Glomerular visceral epithelial cell (primary cell): Measurements from ENCODE around the gene NAT10.

ENCODE experiments used
- DNase-seq: peaks from one replicate; pipeline ENCODE4 v3.0.0-alpha.2; 2016; ENCODE audit errors: extremely low spot score

NAT10 gene

GRCh38 chr11:34149274-34149673, 43.8 kb downstream of the NAT10 start:
- no peak for DNase-seq

GRCh38 chr11:34149786-34150185, 44.4 kb downstream of the NAT10 start:
- DNase-seq = peak; percentile 30

GRCh38 chr11:34150494-34151151, 45.2 kb downstream of the NAT10 start:
- DNase-seq = no peak

- DNase-seq = no peak
Observed at GRCh38 chr11:34151166-34151565, 45.7 kb downstream of the NAT10 start.

GRCh38 chr11:34151916-34152845, 46.8 kb downstream of the NAT10 start:
- no peak for DNase-seq

- no peak for DNase-seq
Observed at GRCh38 chr11:34154059-34154875, 48.8 kb downstream of the NAT10 start.

GRCh38 chr11:34155057-34155756, 49.8 kb downstream of the NAT10 start:
- no peak for DNase-seq

- DNase-seq = no peak
Observed at GRCh38 chr11:34155757-34156062, 50.3 kb downstream of the NAT10 start.

- no peak for DNase-seq
Observed at GRCh38 chr11:34157163-34157562, 51.7 kb downstream of the NAT10 start.

GRCh38 chr11:34158661-34159060, 53.2 kb downstream of the NAT10 start:
- DNase-seq = no peak

GRCh38 chr11:34160049-34160721, 54.8 kb downstream of the NAT10 start:
- DNase-seq = no peak

GRCh38 chr11:34160791-34161190, 55.4 kb downstream of the NAT10 start:
- no peak for DNase-seq

- DNase-seq = no peak
Observed at GRCh38 chr11:34161361-34161760, 55.9 kb downstream of the NAT10 start.

- DNase-seq = peak; percentile 81
Observed at GRCh38 chr11:34161812-34162492, 56.5 kb downstream of the NAT10 start.

- DNase-seq = no peak
Observed at GRCh38 chr11:34162493-34162820, 57.0 kb downstream of the NAT10 start.

- no peak for DNase-seq
Observed at GRCh38 chr11:34162856-34163255, 57.4 kb downstream of the NAT10 start.

- DNase-seq = no peak
Observed at GRCh38 chr11:34165121-34165520, 59.7 kb downstream of the NAT10 start.

GRCh38 chr11:34165786-34166555, 60.5 kb downstream of the NAT10 start:
- peak; percentile 48 for DNase-seq

GRCh38 chr11:34166806-34167740, 61.6 kb downstream of the NAT10 start:
- no peak for DNase-seq
